ENCODE measurements around the gene A2M.

DNA sequence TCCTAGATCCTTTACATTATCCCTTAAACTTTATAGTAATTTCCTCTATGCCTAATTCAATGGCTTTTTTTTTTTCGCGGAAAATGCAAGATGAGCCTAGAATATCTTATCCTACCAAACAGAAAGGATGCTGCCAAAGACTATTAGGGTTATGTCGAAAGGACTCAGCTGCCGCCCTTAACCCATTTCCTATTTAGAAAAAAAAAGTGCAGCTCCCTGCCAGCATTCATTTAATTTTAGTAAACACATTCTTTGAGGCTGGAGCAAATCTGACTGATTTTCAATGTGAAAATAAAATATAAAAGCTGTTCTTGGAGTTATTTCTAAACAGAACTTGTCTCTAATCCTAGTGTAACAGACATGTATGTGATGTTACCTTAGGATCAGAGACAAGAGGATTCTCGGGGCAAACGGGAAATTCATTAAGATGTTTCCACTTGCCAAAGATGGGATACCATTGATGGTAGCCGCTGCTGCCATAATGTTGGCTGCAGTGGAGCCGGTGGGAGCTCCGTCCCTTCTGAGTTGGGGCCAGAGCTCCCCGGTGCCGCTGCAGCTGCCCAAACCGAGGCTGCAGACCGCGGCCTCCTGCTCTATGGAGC, 8.2 kb upstream of the A2M start:
- TF ChIP-seq, protein P1, sequence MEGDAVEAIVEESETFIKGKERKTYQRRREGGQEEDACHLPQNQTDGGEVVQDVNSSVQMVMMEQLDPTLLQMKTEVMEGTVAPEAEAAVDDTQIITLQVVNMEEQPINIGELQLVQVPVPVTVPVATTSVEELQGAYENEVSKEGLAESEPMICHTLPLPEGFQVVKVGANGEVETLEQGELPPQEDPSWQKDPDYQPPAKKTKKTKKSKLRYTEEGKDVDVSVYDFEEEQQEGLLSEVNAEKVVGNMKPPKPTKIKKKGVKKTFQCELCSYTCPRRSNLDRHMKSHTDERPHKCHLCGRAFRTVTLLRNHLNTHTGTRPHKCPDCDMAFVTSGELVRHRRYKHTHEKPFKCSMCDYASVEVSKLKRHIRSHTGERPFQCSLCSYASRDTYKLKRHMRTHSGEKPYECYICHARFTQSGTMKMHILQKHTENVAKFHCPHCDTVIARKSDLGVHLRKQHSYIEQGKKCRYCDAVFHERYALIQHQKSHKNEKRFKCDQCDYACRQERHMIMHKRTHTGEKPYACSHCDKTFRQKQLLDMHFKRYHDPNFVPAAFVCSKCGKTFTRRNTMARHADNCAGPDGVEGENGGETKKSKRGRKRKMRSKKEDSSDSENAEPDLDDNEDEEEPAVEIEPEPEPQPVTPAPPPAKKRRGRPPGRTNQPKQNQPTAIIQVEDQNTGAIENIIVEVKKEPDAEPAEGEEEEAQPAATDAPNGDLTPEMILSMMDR (IDR thresholded peaks at IDR 0.05; ENCODE audit: low read length): no peak
- TF ChIP-seq EZH2 (optimal IDR thresholded peaks at IDR 0.05; ENCODE audit: low read depth, low read length) (no peak), EZH2phosphoT487 (IDR thresholded peaks at IDR 0.05; ENCODE audit: low read length) (no peak)
